Gastrocnemius medialis (tissue), 4 donors: ENCODE data around the gene HRH2.
A peak's percentile ranks its signal among the peaks of the same experiment; 100 is the strongest.

Experiments
- POLR2A ChIP-seq, 2 donors: fragments of 450-650 bp; IDR thresholded peaks; one replicate each; pipeline ENCODE4 v1.6.1; 2017; ENCODE audit warnings: antibody characterized with exemption in 2 of 2, mild to moderate bottlenecking in 2 of 2, moderate library complexity in 2 of 2
- TF ChIP-seq, protein P1 (sequence below), 5 experiments: fragments of 450-650 bp in 3 of 5; fragments of 200-600 bp in 2 of 5; sonication (generic) in 2 of 5; IDR thresholded peaks in 4 of 5; conservative IDR thresholded peaks in 1 of 5; 1 replicate in 4 of 5; 2 replicates in 1 of 5; pipeline ENCODE4 v1.5.1; 2016 to 2019; ENCODE audit warnings: antibody characterized with exemption in 5 of 5, mild to moderate bottlenecking in 3 of 5, moderate library complexity in 3 of 5

DNA sequence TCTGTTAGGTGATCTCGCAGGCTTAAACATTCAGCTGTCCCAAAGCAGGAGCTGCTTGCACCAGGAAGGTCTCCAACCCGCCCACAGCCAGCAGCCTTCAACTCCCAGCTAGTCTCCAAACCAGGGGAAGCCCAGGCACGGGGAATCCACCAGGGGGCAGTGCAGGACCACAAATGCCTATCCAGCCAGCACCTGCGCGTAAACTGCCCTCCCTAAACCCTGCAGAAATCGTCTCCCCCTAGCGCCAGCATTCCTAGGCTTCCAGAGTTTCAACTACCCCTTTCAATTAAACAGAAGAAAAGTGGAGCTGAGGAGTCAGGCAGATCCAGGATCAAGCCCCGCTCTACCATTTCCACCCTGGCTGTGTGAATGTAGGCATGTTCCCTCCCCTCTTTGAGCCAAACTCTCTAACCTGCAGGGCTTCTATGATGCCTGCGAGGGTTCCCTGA is 72.0 kb downstream of the HRH2 start:
- TF ChIP-seq, protein P1, sequence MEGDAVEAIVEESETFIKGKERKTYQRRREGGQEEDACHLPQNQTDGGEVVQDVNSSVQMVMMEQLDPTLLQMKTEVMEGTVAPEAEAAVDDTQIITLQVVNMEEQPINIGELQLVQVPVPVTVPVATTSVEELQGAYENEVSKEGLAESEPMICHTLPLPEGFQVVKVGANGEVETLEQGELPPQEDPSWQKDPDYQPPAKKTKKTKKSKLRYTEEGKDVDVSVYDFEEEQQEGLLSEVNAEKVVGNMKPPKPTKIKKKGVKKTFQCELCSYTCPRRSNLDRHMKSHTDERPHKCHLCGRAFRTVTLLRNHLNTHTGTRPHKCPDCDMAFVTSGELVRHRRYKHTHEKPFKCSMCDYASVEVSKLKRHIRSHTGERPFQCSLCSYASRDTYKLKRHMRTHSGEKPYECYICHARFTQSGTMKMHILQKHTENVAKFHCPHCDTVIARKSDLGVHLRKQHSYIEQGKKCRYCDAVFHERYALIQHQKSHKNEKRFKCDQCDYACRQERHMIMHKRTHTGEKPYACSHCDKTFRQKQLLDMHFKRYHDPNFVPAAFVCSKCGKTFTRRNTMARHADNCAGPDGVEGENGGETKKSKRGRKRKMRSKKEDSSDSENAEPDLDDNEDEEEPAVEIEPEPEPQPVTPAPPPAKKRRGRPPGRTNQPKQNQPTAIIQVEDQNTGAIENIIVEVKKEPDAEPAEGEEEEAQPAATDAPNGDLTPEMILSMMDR (IDR thresholded peaks at IDR 0.05 in 4 of 5, conservative IDR thresholded peaks at IDR 0.05 in 1 of 5) = peak; percentile 88 to 93 (median 90)
- no peak for TF ChIP-seq POLR2A (IDR thresholded peaks at IDR 0.05)
